ENCODE data around the gene CD180.

The CD180 gene

GRCh38 chr5:67165526-67166459 lies 30.8 kb downstream of the CD180 start:
- peak; percentile 55 to 73 (median 63) for DNase-seq
- H3K9me3 ChIP-seq (ENCODE audit: control insufficient read depth, low read length), result no peaks in the 10 kb centered on the region
- peak overlapping the region; percentile 85 for H3K27ac ChIP-seq (ENCODE audit: insufficient read depth, low read length, poor library complexity, severe bottlenecking)
- peak overlapping the region; percentile 52 for H3K4me3 ChIP-seq (ENCODE audit: insufficient read depth, low read depth, low read length, poor library complexity, severe bottlenecking)
- peaks cover 55% of the 10 kb centered on the region for H3K4me1 ChIP-seq (ENCODE audit: control insufficient read depth, insufficient read depth, low read length, poor library complexity, severe bottlenecking)
- no peaks in the 10 kb centered on the region for H3K27me3 ChIP-seq (replicated peaks; ENCODE audit: control insufficient read depth, insufficient read depth, low read length, poor library complexity, severe bottlenecking)
- H3K36me3 ChIP-seq (ENCODE audit: control insufficient read depth, insufficient read depth, low read length), result peaks cover 7% of the 10 kb centered on the region

GRCh38 chr5:67164856-67165525 lies 31.6 kb downstream of the CD180 start:
- Histone ChIP-seq H3K9me3 (ENCODE audit: control insufficient read depth, low read length) (no peaks in the 10 kb centered on the region), H3K27ac (ENCODE audit: insufficient read depth, low read length, poor library complexity, severe bottlenecking) (peak overlapping the region; percentile 85), H3K4me3 (ENCODE audit: insufficient read depth, low read depth, low read length, poor library complexity, severe bottlenecking) (peak overlapping the region; percentile 52), H3K27me3 (replicated peaks; ENCODE audit: control insufficient read depth, insufficient read depth, low read length, poor library complexity, severe bottlenecking) (no peaks in the 10 kb centered on the region), H3K36me3 (ENCODE audit: control insufficient read depth, insufficient read depth, low read length) (peaks cover 7% of the 10 kb centered on the region), H3K4me1 (ENCODE audit: control insufficient read depth, insufficient read depth, low read length, poor library complexity, severe bottlenecking) (peaks cover 60% of the 10 kb centered on the region)
- no peak for DNase-seq

GRCh38 chr5:67163863-67164595 lies 32.6 kb downstream of the CD180 start:
- peak overlapping the region; percentile 85 for H3K27ac ChIP-seq (ENCODE audit: insufficient read depth, low read length, poor library complexity, severe bottlenecking)
- H3K27me3 ChIP-seq (replicated peaks; ENCODE audit: control insufficient read depth, insufficient read depth, low read length, poor library complexity, severe bottlenecking), result no peaks in the 10 kb centered on the region
- H3K9me3 ChIP-seq (ENCODE audit: control insufficient read depth, low read length), result no peaks in the 10 kb centered on the region
- no peak for DNase-seq
- H3K4me1 ChIP-seq (ENCODE audit: control insufficient read depth, insufficient read depth, low read length, poor library complexity, severe bottlenecking), result peaks cover 69% of the 10 kb centered on the region
- peaks cover 7% of the 10 kb centered on the region for H3K36me3 ChIP-seq (ENCODE audit: control insufficient read depth, insufficient read depth, low read length)
- H3K4me3 ChIP-seq (ENCODE audit: insufficient read depth, low read depth, low read length, poor library complexity, severe bottlenecking), result peak overlapping the region; percentile 52

GRCh38 chr5:67163231-67163756 lies 33.3 kb downstream of the CD180 start:
- Histone ChIP-seq H3K36me3 (ENCODE audit: control insufficient read depth, insufficient read depth, low read length) (peaks cover 7% of the 10 kb centered on the region), H3K4me1 (ENCODE audit: control insufficient read depth, insufficient read depth, low read length, poor library complexity, severe bottlenecking) (peaks cover 73% of the 10 kb centered on the region), H3K27ac (ENCODE audit: insufficient read depth, low read length, poor library complexity, severe bottlenecking) (peak overlapping the region; percentile 34), H3K4me3 (ENCODE audit: insufficient read depth, low read depth, low read length, poor library complexity, severe bottlenecking) (peak overlapping the region; percentile 28), H3K27me3 (replicated peaks; ENCODE audit: control insufficient read depth, insufficient read depth, low read length, poor library complexity, severe bottlenecking) (no peaks in the 10 kb centered on the region), H3K9me3 (ENCODE audit: control insufficient read depth, low read length) (no peaks in the 10 kb centered on the region)
- DNase-seq, result no peak

- H3K36me3 ChIP-seq (ENCODE audit: control insufficient read depth, insufficient read depth, low read length), result peaks cover 7% of the 10 kb centered on the region
- no peaks in the 10 kb centered on the region for H3K27me3 ChIP-seq (replicated peaks; ENCODE audit: control insufficient read depth, insufficient read depth, low read length, poor library complexity, severe bottlenecking)
- no peaks in the 10 kb centered on the region for H3K9me3 ChIP-seq (ENCODE audit: control insufficient read depth, low read length)
- peaks cover 67% of the 10 kb centered on the region for H3K4me1 ChIP-seq (ENCODE audit: control insufficient read depth, insufficient read depth, low read length, poor library complexity, severe bottlenecking)
- DNase-seq, result no peak
- H3K27ac ChIP-seq (ENCODE audit: insufficient read depth, low read length, poor library complexity, severe bottlenecking), result peak overlapping the region; percentile 64
- H3K4me3 ChIP-seq (ENCODE audit: insufficient read depth, low read depth, low read length, poor library complexity, severe bottlenecking), result peak overlapping the region; percentile 20
These were observed 34.8 kb downstream of the CD180 start for GRCh38 chr5:67161767-67162166.

- Histone ChIP-seq H3K27me3 (replicated peaks; ENCODE audit: control insufficient read depth, insufficient read depth, low read length, poor library complexity, severe bottlenecking) (no peaks in the 10 kb centered on the region), H3K36me3 (ENCODE audit: control insufficient read depth, insufficient read depth, low read length) (peaks cover 7% of the 10 kb centered on the region), H3K4me1 (ENCODE audit: control insufficient read depth, insufficient read depth, low read length, poor library complexity, severe bottlenecking) (peaks cover 66% of the 10 kb centered on the region), H3K4me3 (ENCODE audit: insufficient read depth, low read depth, low read length, poor library complexity, severe bottlenecking) (no peak overlapping the region), H3K27ac (ENCODE audit: insufficient read depth, low read length, poor library complexity, severe bottlenecking) (peak overlapping the region; percentile 64), H3K9me3 (ENCODE audit: control insufficient read depth, low read length) (no peaks in the 10 kb centered on the region)
- DNase-seq, result peak in 2 of 3 donors; percentile 12 to 37
These were observed 35.6 kb downstream of the CD180 start for GRCh38 chr5:67160985-67161384.

GRCh38 chr5:67160272-67160671 lies 36.3 kb downstream of the CD180 start:
- Histone ChIP-seq H3K9me3 (ENCODE audit: control insufficient read depth, low read length) (no peaks in the 10 kb centered on the region), H3K27me3 (replicated peaks; ENCODE audit: control insufficient read depth, insufficient read depth, low read length, poor library complexity, severe bottlenecking) (no peaks in the 10 kb centered on the region), H3K4me3 (ENCODE audit: insufficient read depth, low read depth, low read length, poor library complexity, severe bottlenecking) (no peak overlapping the region), H3K27ac (ENCODE audit: insufficient read depth, low read length, poor library complexity, severe bottlenecking) (peak overlapping the region; percentile 64), H3K4me1 (ENCODE audit: control insufficient read depth, insufficient read depth, low read length, poor library complexity, severe bottlenecking) (peaks cover 59% of the 10 kb centered on the region), H3K36me3 (ENCODE audit: control insufficient read depth, insufficient read depth, low read length) (peaks cover 7% of the 10 kb centered on the region)
- no peak for DNase-seq

- peak overlapping the region; percentile 20 for H3K27ac ChIP-seq (ENCODE audit: insufficient read depth, low read length, poor library complexity, severe bottlenecking)
- peak; percentile 23 to 46 (median 26) for DNase-seq
- peaks cover 28% of the 10 kb centered on the region for H3K4me1 ChIP-seq (ENCODE audit: control insufficient read depth, insufficient read depth, low read length, poor library complexity, severe bottlenecking)
- H3K9me3 ChIP-seq (ENCODE audit: control insufficient read depth, low read length), result no peaks in the 10 kb centered on the region
- peaks cover 4% of the 10 kb centered on the region for H3K36me3 ChIP-seq (ENCODE audit: control insufficient read depth, insufficient read depth, low read length)
- H3K27me3 ChIP-seq (replicated peaks; ENCODE audit: control insufficient read depth, insufficient read depth, low read length, poor library complexity, severe bottlenecking), result no peaks in the 10 kb centered on the region
- H3K4me3 ChIP-seq (ENCODE audit: insufficient read depth, low read depth, low read length, poor library complexity, severe bottlenecking), result no peak overlapping the region
These were observed 39.5 kb downstream of the CD180 start for GRCh38 chr5:67156976-67157583.

- no peak overlapping the region for H3K27ac ChIP-seq (ENCODE audit: insufficient read depth, low read length, poor library complexity, severe bottlenecking)
- no peak for DNase-seq
- H3K36me3 ChIP-seq (ENCODE audit: control insufficient read depth, insufficient read depth, low read length), result peaks cover 4% of the 10 kb centered on the region
- H3K4me3 ChIP-seq (ENCODE audit: insufficient read depth, low read depth, low read length, poor library complexity, severe bottlenecking), result no peak overlapping the region
- no peaks in the 10 kb centered on the region for H3K9me3 ChIP-seq (ENCODE audit: control insufficient read depth, low read length)
- H3K4me1 ChIP-seq (ENCODE audit: control insufficient read depth, insufficient read depth, low read length, poor library complexity, severe bottlenecking), result peaks cover 17% of the 10 kb centered on the region
- H3K27me3 ChIP-seq (replicated peaks; ENCODE audit: control insufficient read depth, insufficient read depth, low read length, poor library complexity, severe bottlenecking), result no peaks in the 10 kb centered on the region
These were observed 41.9 kb downstream of the CD180 start for GRCh38 chr5:67154556-67155206.

Measured in effector memory CD4-positive, alpha-beta T cell (primary cell).